H1 (cell line): Measurements from ENCODE around the gene ZNF584. TPM values are rescaled to one million over a fixed set of nuclear protein-coding genes. Genes with fewer than 3 reads are reported as not detected.

Source experiments
- ASH2L ChIP-seq: fragments of 200-600, 300-600 bp; sonication (generic); IDR thresholded peaks from one replicate; pipeline ENCODE4 v1.7.1; 2017; ENCODE audit warnings: low read length
- BRCA1 ChIP-seq: IDR thresholded peaks from 2 replicates; pipeline ENCODE4 v1.6.1; 2012; ENCODE audit warnings: low read depth, low read length, improper control_type of control experiment
- CBX5 ChIP-seq: fragments of 300-800, 300-1000 bp; sonication (generic); IDR thresholded peaks from 2 replicates; pipeline ENCODE4 v1.7.1; 2016; ENCODE audit warnings: antibody characterized with exemption, low read length, low read depth
- CHD2 ChIP-seq: IDR thresholded peaks from 2 replicates; pipeline ENCODE4 v1.6.1; 2012; ENCODE audit warnings: low read length, improper control_type of control experiment
- EZH2 ChIP-seq: fragments of 200-600 bp; sonication (generic); IDR thresholded peaks from 2 replicates; pipeline ENCODE4 v1.7.1; 2012; ENCODE audit warnings: low read depth, mild to moderate bottlenecking, moderate library complexity, low read length, inconsistent platforms; ENCODE audit not compliant: severe bottlenecking
- GTF2F1 ChIP-seq: IDR thresholded peaks from 2 replicates; pipeline ENCODE4 v1.6.1; 2012; ENCODE audit warnings: low read depth, low read length, improper control_type of control experiment, borderline replicate concordance
- HDAC2 ChIP-seq, 2 experiments: fragments of 300-600 bp in 1 of 2; sonication (generic) in 1 of 2; IDR thresholded peaks; 2 replicates each; pipeline ENCODE4 v1.6.1; 2011 to 2012; ENCODE audit warnings: low read depth in 2 of 2, low read length in 2 of 2, mild to moderate bottlenecking in 2 of 2, moderate library complexity in 2 of 2, borderline replicate concordance in 1 of 2, inconsistent platforms in 1 of 2
- JUN ChIP-seq: IDR thresholded peaks from 2 replicates; pipeline ENCODE4 v1.6.1; 2011; ENCODE audit warnings: low read depth, mild to moderate bottlenecking, improper control_type of control experiment, low read length
- NRF1 ChIP-seq: IDR thresholded peaks from 2 replicates; pipeline ENCODE4 v1.6.1; 2011; ENCODE audit warnings: mild to moderate bottlenecking, low read depth, low read length, improper control_type of control experiment
- POLR2AphosphoS5 ChIP-seq: IDR thresholded peaks from 2 replicates; pipeline ENCODE4 v1.6.1; 2011; ENCODE audit warnings: low read depth, low read length
- RBBP5 ChIP-seq: IDR thresholded peaks from 2 replicates; pipeline ENCODE4 v1.7.1; 2012; ENCODE audit warnings: low read depth, mild to moderate bottlenecking, inconsistent platforms, low read length, moderate library complexity, borderline replicate concordance
- RFX5 ChIP-seq: IDR thresholded peaks from 2 replicates; pipeline ENCODE4 v1.6.1; 2011; ENCODE audit warnings: low read depth, low read length, improper control_type of control experiment, borderline replicate concordance
- SIN3A ChIP-seq, 2 experiments: IDR thresholded peaks in 1 of 2; conservative IDR thresholded peaks in 1 of 2; 2 replicates each; pipeline ENCODE4 v1.6.1; 2011 to 2012; ENCODE audit warnings: low read length in 2 of 2, improper control_type of control experiment in 1 of 2, low read depth in 1 of 2, mild to moderate bottlenecking in 1 of 2
- TAF7 ChIP-seq: optimal IDR thresholded peaks from 2 replicates; pipeline ENCODE3; 2011; ENCODE audit warnings: low read depth, mild to moderate bottlenecking, inconsistent platforms, low read length, moderate library complexity, borderline replicate concordance
- TEAD4 ChIP-seq: IDR thresholded peaks from 2 replicates; pipeline ENCODE4 v1.6.1; 2012; ENCODE audit warnings: low read depth, low read length, inconsistent platforms, mixed read lengths
- polyA plus RNA-seq, 7 experiments: library from polyadenylated mRNA; depleted of rRNA in 3 of 7; stranded (reverse) in 5 of 7; unstranded in 2 of 7; fragments of >200 nt in 5 of 7; fragments of 200-250 nt in 2 of 7; gene quantifications; 1 replicate in 5 of 7; 2 replicates in 1 of 7; 4 replicates in 1 of 7; pipeline versions ENCODE4 v1.2.1 to v1.2.3, GENCODE V29; 2011 to 2013; ENCODE audit warnings: missing spikeins in 2 of 7, mixed read lengths in 2 of 7
- total RNA-seq: library from RNA; stranded (reverse); fragmentation: NEBNext Ultra II Directional; extraction: Animal tissue kit (Norgen Biotek cat#: 25700); gene quantifications from 2 replicates; pipeline ENCODE4 v1.2.1, GENCODE V29; 2021
- TF ChIP-seq, protein P1 (sequence below): IDR thresholded peaks from 2 replicates; pipeline ENCODE4 v1.6.1; 2012; ENCODE audit warnings: low read length, inconsistent platforms
- TF ChIP-seq, protein P2 (sequence below): IDR thresholded peaks from 2 replicates; pipeline ENCODE4 v1.6.1; 2012; ENCODE audit warnings: inconsistent platforms

Gene ZNF584
- total and polyA plus RNA-seq, 2 of the 8 experiments (the other 6 are each of a cell fraction or from before 2014, with no cell fraction given) = 2.5 to 5.2 TPM

GRCh38 chr19:58400916-58401839, 7.3 kb upstream of the ZNF584 start (continued):
- TF ChIP-seq, protein P1, sequence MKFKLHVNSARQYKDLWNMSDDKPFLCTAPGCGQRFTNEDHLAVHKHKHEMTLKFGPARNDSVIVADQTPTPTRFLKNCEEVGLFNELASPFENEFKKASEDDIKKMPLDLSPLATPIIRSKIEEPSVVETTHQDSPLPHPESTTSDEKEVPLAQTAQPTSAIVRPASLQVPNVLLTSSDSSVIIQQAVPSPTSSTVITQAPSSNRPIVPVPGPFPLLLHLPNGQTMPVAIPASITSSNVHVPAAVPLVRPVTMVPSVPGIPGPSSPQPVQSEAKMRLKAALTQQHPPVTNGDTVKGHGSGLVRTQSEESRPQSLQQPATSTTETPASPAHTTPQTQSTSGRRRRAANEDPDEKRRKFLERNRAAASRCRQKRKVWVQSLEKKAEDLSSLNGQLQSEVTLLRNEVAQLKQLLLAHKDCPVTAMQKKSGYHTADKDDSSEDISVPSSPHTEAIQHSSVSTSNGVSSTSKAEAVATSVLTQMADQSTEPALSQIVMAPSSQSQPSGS = no peak
- TF ChIP-seq GTF2F1 (no peak), TAF7 (peak; percentile 58), BRCA1 (no peak), TEAD4 (0 out of 2 replicates have a peak, but pooled peaks have one; percentile 36), ASH2L (peak; percentile 20), RBBP5 (0 out of 2 replicates have a peak, but pooled peaks have one; percentile 74), CBX5 (no peak), POLR2AphosphoS5 (peak; percentile 84; the same call in 1 of the 2 replicates), SIN3A (conservative IDR thresholded peaks at IDR 0.05 in 1 of 2, IDR thresholded peaks at IDR 0.05 in 1 of 2; ENCODE audit: low read depth in 1 of 2, low read length in 2 of 2) (peak in 1 of 2 experiments; percentile 93; a peak in 2 of 4 replicates), JUN (no peak), CHD2 (0 out of 2 replicates have a peak, but pooled peaks have one; percentile 15), RFX5 (peak; percentile 92), NRF1 (peak; percentile 41), HDAC2 (IDR thresholded peaks at IDR 0.05; ENCODE audit: borderline replicate concordance in 1 of 2, low read depth in 2 of 2, low read length in 2 of 2) (0 out of 4 replicates have a peak, but pooled peaks of 1 of the 2 experiments have one; percentile 12), EZH2 (no peak)
- TF ChIP-seq, protein P2, sequence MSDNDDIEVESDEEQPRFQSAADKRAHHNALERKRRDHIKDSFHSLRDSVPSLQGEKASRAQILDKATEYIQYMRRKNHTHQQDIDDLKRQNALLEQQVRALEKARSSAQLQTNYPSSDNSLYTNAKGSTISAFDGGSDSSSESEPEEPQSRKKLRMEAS = peak; percentile 96
